Superior temporal gyrus (tissue), 1 donor: ENCODE data around the gene PGM2.
A peak's percentile ranks its signal among the peaks of the same experiment; 100 is the strongest.

ENCODE experiments used
- DNase-seq: peaks from one replicate; pipeline ENCODE4 v3.0.0-alpha.2; 2016; ENCODE audit errors: extremely low spot score

PGM2 gene

GRCh38 chr4:37862961-37863360 is 36.5 kb downstream of the PGM2 start:
- no peak for DNase-seq

GRCh38 chr4:37864786-37865185 is 38.3 kb downstream of the PGM2 start:
- no peak for DNase-seq

GRCh38 chr4:37865450-37865849 is 39.0 kb downstream of the PGM2 start:
- DNase-seq, result no peak

- DNase-seq, result no peak
These were observed 40.6 kb downstream of the PGM2 start for GRCh38 chr4:37867102-37867501.

GRCh38 chr4:37868238-37868637 is 41.8 kb downstream of the PGM2 start:
- no peak for DNase-seq

- no peak for DNase-seq
These were observed 46.0 kb downstream of the PGM2 start for GRCh38 chr4:37872310-37872988.

- DNase-seq, result no peak
These were observed 46.9 kb downstream of the PGM2 start for GRCh38 chr4:37873386-37873785.

- DNase-seq, result no peak
These were observed 49.7 kb downstream of the PGM2 start for GRCh38 chr4:37876156-37876555.

GRCh38 chr4:37879365-37879764 is 52.9 kb downstream of the PGM2 start:
- no peak for DNase-seq

- DNase-seq, result no peak
These were observed 55.3 kb downstream of the PGM2 start for GRCh38 chr4:37881811-37882210.

GRCh38 chr4:37882665-37883296 is 56.3 kb downstream of the PGM2 start:
- DNase-seq, result no peak

- no peak for DNase-seq
These were observed 58.5 kb downstream of the PGM2 start for GRCh38 chr4:37884855-37885487.

- DNase-seq, result no peak
These were observed 59.0 kb downstream of the PGM2 start for GRCh38 chr4:37885496-37885895.

GRCh38 chr4:37889849-37890800 is 63.6 kb downstream of the PGM2 start:
- DNase-seq, result peak; percentile 56

- no peak for DNase-seq
These were observed 64.3 kb downstream of the PGM2 start, which contains the start of gene TBC1D1 for GRCh38 chr4:37890801-37891259. Gene TBC1D1, plus strand, starts transcription at chr4:37891084. Its CDS starts 11,012 bp downstream, at chr4:37902096.

- DNase-seq, result no peak
These were observed 65.0 kb downstream of the PGM2 start for GRCh38 chr4:37891260-37892159.

- DNase-seq, result no peak
These were observed 66.2 kb downstream of the PGM2 start for GRCh38 chr4:37892641-37893040.

- DNase-seq, result no peak
These were observed 66.7 kb downstream of the PGM2 start for GRCh38 chr4:37893164-37893563.

GRCh38 chr4:37895271-37895670 is 68.8 kb downstream of the PGM2 start:
- no peak for DNase-seq

GRCh38 chr4:37896206-37896860 is 69.8 kb downstream of the PGM2 start:
- no peak for DNase-seq
